GM19043 (cell line): ENCODE measurements around the gene SYNGR3.
"Not testable (repeated sequence)": the region's sequence is repeated elsewhere in the genome, so short reads cannot be mapped to it uniquely, and the experiment has no call there.

Experiments
- ATAC-seq: cut with Tn5 transposase; IDR thresholded peaks from one replicate; pipeline ENCODE4 v1.9.1; 2021; ENCODE audit warnings: low read depth; ENCODE audit not compliant: unreplicated experiment

Gene SYNGR3

GRCh38 chr16:2026461-2027023 is 36.8 kb downstream of the SYNGR3 start, which contains the start of gene NHERF2:
TSS of gene NHERF2 (plus strand) at chr16:2026902. CDS start at chr16:2027006, 104 bp downstream.
- ATAC-seq = no peak

- ATAC-seq = no peak
Observed at GRCh38 chr16:2027024-2028010, 37.5 kb downstream of the SYNGR3 start.

GRCh38 chr16:2028146-2028545 is 38.4 kb downstream of the SYNGR3 start:
- no peak for ATAC-seq

- no peak for ATAC-seq
Observed at GRCh38 chr16:2028620-2029220, 39.0 kb downstream of the SYNGR3 start.

GRCh38 chr16:2029350-2029749 is 39.6 kb downstream of the SYNGR3 start:
- no peak for ATAC-seq

- no peak for ATAC-seq
Observed at GRCh38 chr16:2030036-2030435, 40.3 kb downstream of the SYNGR3 start.

- ATAC-seq = no peak
Observed at GRCh38 chr16:2031081-2031577, 41.4 kb downstream of the SYNGR3 start.

GRCh38 chr16:2032285-2033056 is 42.7 kb downstream of the SYNGR3 start:
- no peak for ATAC-seq

- ATAC-seq = no peak
Observed at GRCh38 chr16:2033057-2033908, 43.5 kb downstream of the SYNGR3 start.

- ATAC-seq = not testable (repeated sequence)
Observed at GRCh38 chr16:2033909-2034695, 44.3 kb downstream of the SYNGR3 start.

- ATAC-seq = no peak
Observed at GRCh38 chr16:2034696-2035430, 45.1 kb downstream of the SYNGR3 start.

- ATAC-seq = no peak
Observed at GRCh38 chr16:2035431-2036199, 45.8 kb downstream of the SYNGR3 start.

GRCh38 chr16:2036200-2036966 is 46.6 kb downstream of the SYNGR3 start:
- no peak for ATAC-seq

- no peak for ATAC-seq
Observed at GRCh38 chr16:2037115-2037514, 47.3 kb downstream of the SYNGR3 start.

GRCh38 chr16:2037647-2038381 is 48.0 kb downstream of the SYNGR3 start:
- ATAC-seq = no peak
